SK-N-MC (cell line): ENCODE results near the gene CDH12.

Experiments
- DNase-seq: peaks from one replicate; pipeline ENCODE4 v3.0.0-alpha.2; 2011; ENCODE audit warnings: low read depth, low spot score
- H3K27ac ChIP-seq: fragments of 200-600 bp; sonication (generic); 2 replicates; pipeline ENCODE4 v1.5.1; 2016; ENCODE audit warnings: mixed run types
- H3K36me3 ChIP-seq: fragments of 200-600 bp; sonication (generic); 2 replicates; pipeline ENCODE4 v1.6.1; 2017; ENCODE audit warnings: antibody characterized with exemption, low read length, mixed read lengths; ENCODE audit not compliant: insufficient read depth
- H3K4me3 ChIP-seq: fragments of 200-600 bp; sonication (generic); 2 replicates; pipeline ENCODE4 v1.5.1; 2016
- H3K9ac ChIP-seq: fragments of 200-600 bp; sonication (generic); 2 replicates; pipeline ENCODE4 v1.8.0; 2017; ENCODE audit warnings: mixed run types, mixed read lengths; ENCODE audit not compliant: insufficient read length
- H3K9me3 ChIP-seq: fragments of 200-600 bp; sonication (generic); 2 replicates; pipeline ENCODE4 v1.6.1; 2017; ENCODE audit warnings: low read depth, mild to moderate bottlenecking, antibody characterized with exemption, low read length, moderate library complexity, mixed read lengths
- EZH2 ChIP-seq: fragments of 200-600 bp; sonication (generic); IDR thresholded peaks from one replicate; pipeline ENCODE4 v1.6.1; 2017; ENCODE audit warnings: antibody characterized with exemption
- FOXP2 ChIP-seq: optimal IDR thresholded peaks from 2 replicates; pipeline ENCODE3; 2011; ENCODE audit warnings: mild to moderate bottlenecking, moderate library complexity; ENCODE audit not compliant: insufficient read depth; ENCODE audit errors: extremely low read length, control extremely low read depth
- POLR2AphosphoS5 ChIP-seq: IDR thresholded peaks from 2 replicates; pipeline ENCODE4 v1.6.1; 2012; ENCODE audit warnings: mild to moderate bottlenecking, low read depth, low read length, borderline replicate concordance

The CDH12 gene

GRCh38 chr5:21880164-21880563 is 973.0 kb downstream of the CDH12 start:
- peak; percentile 81 for DNase-seq
- Histone ChIP-seq H3K9ac (peak overlapping the region; percentile 65), H3K9me3 (no peaks in the 10 kb centered on the region), H3K27ac (peak overlapping the region; percentile 99), H3K4me3 (peak overlapping the region; percentile 66), H3K36me3 (no peaks in the 10 kb centered on the region; the same call in 1 of the 2 replicates)
- TF ChIP-seq EZH2 (no peak), POLR2AphosphoS5 (peak; percentile 48; the same call in 1 of the 2 replicates)

- DNase-seq = no peak
- TF ChIP-seq POLR2AphosphoS5 = no peak
- no peak for TF ChIP-seq FOXP2
- TF ChIP-seq EZH2 = no peak
- H3K9ac ChIP-seq = no peak overlapping the region
- no peak overlapping the region for H3K27ac ChIP-seq
- H3K4me3 ChIP-seq = no peak overlapping the region
- H3K9me3 ChIP-seq = no peaks in the 10 kb centered on the region
- no peaks in the 10 kb centered on the region for H3K36me3 ChIP-seq
These were observed 990.2 kb downstream of the CDH12 start for GRCh38 chr5:21862986-21863385.

GRCh38 chr5:21858441-21858840 is 994.7 kb downstream of the CDH12 start:
- Histone ChIP-seq H3K36me3 (no peaks in the 10 kb centered on the region), H3K9me3 (no peaks in the 10 kb centered on the region), H3K4me3 (no peak overlapping the region), H3K27ac (no peak overlapping the region), H3K9ac (no peak overlapping the region)
- TF ChIP-seq EZH2 (no peak), FOXP2 (no peak)
- DNase-seq = no peak

DNA sequence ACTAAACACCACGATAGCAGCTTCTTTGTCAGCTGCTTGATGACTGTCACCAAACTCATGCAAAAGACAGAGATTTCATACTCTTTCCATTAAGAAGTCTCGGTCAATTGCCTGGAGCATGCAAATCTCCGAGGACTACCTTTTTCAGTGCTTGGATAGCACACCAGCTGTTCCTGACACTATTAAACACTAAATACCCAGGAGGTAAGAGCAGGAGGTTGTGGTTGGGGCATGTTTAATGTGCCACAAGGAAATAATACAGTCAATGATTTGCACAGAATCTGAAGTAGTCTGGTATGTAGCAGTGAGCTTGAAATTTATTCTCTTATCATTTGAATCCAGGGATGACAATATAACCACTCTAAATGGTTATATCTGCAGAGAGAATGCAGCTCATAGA is 996.2 kb downstream of the CDH12 start:
- no peak overlapping the region for H3K9ac ChIP-seq
- TF ChIP-seq EZH2 (no peak), FOXP2 (no peak), POLR2AphosphoS5 (no peak)
- no peak overlapping the region for H3K27ac ChIP-seq
- no peak overlapping the region for H3K4me3 ChIP-seq
- H3K9me3 ChIP-seq = no peaks in the 10 kb centered on the region
- H3K36me3 ChIP-seq = no peaks in the 10 kb centered on the region
- no peak for DNase-seq

- DNase-seq = no peak
- H3K36me3 ChIP-seq = no peaks in the 10 kb centered on the region
- H3K4me3 ChIP-seq = no peak overlapping the region
- no peak for TF ChIP-seq POLR2AphosphoS5
- no peak for TF ChIP-seq EZH2
- TF ChIP-seq FOXP2 = no peak
- H3K27ac ChIP-seq = no peak overlapping the region
- no peak overlapping the region for H3K9ac ChIP-seq
- no peaks in the 10 kb centered on the region for H3K9me3 ChIP-seq
These were observed 1005.8 kb downstream of the CDH12 start for GRCh38 chr5:21847300-21847699.

DNA sequence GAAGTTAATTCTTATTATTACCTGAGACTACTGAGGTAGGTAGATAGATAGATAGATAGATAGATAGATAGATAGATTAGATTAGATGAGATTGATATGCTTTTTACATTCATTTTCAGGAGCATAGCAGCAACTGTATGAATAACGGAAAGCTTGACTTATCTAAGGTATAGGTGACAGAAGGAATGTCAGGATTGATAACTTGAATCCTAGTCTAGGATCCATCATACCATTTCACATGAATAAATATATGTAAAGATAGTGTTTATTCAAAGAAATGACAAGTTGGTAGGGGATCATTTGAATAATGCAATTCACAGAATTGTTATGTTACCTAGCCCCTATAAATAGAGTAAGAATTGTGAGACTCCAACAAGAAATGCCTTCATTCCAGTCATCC is 1008.2 kb downstream of the CDH12 start:
- Histone ChIP-seq H3K27ac (no peak overlapping the region), H3K4me3 (no peak overlapping the region), H3K36me3 (no peaks in the 10 kb centered on the region), H3K9ac (no peak overlapping the region), H3K9me3 (no peaks in the 10 kb centered on the region)
- DNase-seq = no peak
- TF ChIP-seq EZH2 = no peak
- TF ChIP-seq FOXP2 = no peak
- TF ChIP-seq POLR2AphosphoS5 = no peak

DNA sequence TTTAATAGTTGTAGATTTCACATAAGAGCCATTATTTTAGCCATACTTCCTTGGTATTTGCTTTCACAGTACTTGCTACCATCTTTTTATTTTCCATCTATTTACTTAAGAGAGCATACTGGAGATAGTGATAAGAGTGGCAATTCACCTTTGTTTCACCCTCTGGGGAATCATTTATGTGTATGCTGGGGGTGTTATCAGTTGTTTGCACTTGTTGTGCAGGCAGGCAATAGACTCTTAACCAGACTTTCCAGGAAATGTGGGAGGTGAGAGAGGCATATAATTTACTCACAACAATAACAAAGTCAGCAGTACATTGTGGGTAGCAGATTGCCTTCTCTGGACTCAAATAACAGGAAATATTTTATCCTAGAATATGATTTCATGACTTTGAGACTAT is 1018.3 kb downstream of the CDH12 start:
- Histone ChIP-seq H3K27ac (no peak overlapping the region), H3K36me3 (no peaks in the 10 kb centered on the region), H3K9me3 (no peaks in the 10 kb centered on the region), H3K9ac (no peak overlapping the region), H3K4me3 (no peak overlapping the region)
- TF ChIP-seq EZH2 (no peak), POLR2AphosphoS5 (no peak), FOXP2 (no peak)
- DNase-seq = no peak

GRCh38 chr5:21831145-21831787 is 1021.9 kb downstream of the CDH12 start:
- no peaks in the 10 kb centered on the region for H3K9me3 ChIP-seq
- DNase-seq = no peak
- H3K36me3 ChIP-seq = no peaks in the 10 kb centered on the region
- TF ChIP-seq EZH2 = no peak
- TF ChIP-seq POLR2AphosphoS5 = no peak
- no peak for TF ChIP-seq FOXP2
- H3K27ac ChIP-seq = no peak overlapping the region
- no peak overlapping the region for H3K9ac ChIP-seq
- H3K4me3 ChIP-seq = no peak overlapping the region

DNA sequence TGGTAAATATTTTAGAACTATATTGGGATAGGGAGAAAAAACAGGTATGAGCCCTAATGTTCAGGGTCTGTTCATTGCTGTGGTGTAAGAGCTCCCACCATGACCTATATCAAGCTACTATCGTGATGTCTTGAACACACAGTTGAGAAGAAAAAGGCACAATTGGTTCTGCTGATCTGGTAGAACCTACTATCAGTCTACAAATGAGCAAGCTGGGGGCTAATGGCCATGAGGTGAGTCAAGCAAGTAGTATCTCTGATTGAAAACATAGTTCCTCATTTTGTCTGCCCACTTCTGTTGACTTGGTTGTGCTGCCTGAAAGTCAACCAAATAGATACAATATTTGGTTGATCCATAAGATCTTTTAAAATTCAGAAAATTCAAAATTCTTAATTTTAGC is 1026.3 kb downstream of the CDH12 start:
- no peaks in the 10 kb centered on the region for H3K36me3 ChIP-seq
- no peaks in the 10 kb centered on the region for H3K9me3 ChIP-seq
- H3K9ac ChIP-seq = no peak overlapping the region
- no peak overlapping the region for H3K4me3 ChIP-seq
- H3K27ac ChIP-seq = no peak overlapping the region
- no peak for DNase-seq
- no peak for TF ChIP-seq EZH2
- TF ChIP-seq FOXP2 = no peak
- no peak for TF ChIP-seq POLR2AphosphoS5
